ENCODE results near the gene CUTA.
A peak's percentile ranks its signal among the peaks of the same experiment; 100 is the strongest.

Gene CUTA

GRCh38 chr6:33417903-33418689 lies at the start of gene CUTA:
CUTA (minus strand) TSS chr6:33418107; CDS start chr6:33418000, 107 bp downstream.
- DNase-seq: peak; percentile 97

GRCh38 chr6:33467091-33467490 lies 49.2 kb upstream of the CUTA start:
- no peak for DNase-seq

GRCh38 chr6:33466075-33466735 lies 48.3 kb upstream of the CUTA start:
- DNase-seq: no peak

- DNase-seq: no peak
Measured at GRCh38 chr6:33459226-33459625, 41.3 kb upstream of the CUTA start.

- no peak for DNase-seq
Measured at GRCh38 chr6:33458676-33459075, 40.8 kb upstream of the CUTA start.

- DNase-seq: no peak
Measured at GRCh38 chr6:33456156-33456555, 38.2 kb upstream of the CUTA start.

GRCh38 chr6:33455051-33455450 lies 37.1 kb upstream of the CUTA start:
- no peak for DNase-seq

- peak; percentile 90 for DNase-seq
Measured at GRCh38 chr6:33454009-33454946, 36.4 kb upstream of the CUTA start, which contains the start of gene ZBTB9. ZBTB9 (plus strand) TSS chr6:33454576; CDS start chr6:33455101, 525 bp downstream.

GRCh38 chr6:33453393-33454008 lies 35.6 kb upstream of the CUTA start:
- no peak for DNase-seq

- no peak for DNase-seq
Measured at GRCh38 chr6:33452496-33452895, 34.6 kb upstream of the CUTA start.

GRCh38 chr6:33451606-33452005 lies 33.7 kb upstream of the CUTA start:
- DNase-seq: no peak

GRCh38 chr6:33450434-33450833 lies 32.5 kb upstream of the CUTA start:
- no peak for DNase-seq

- DNase-seq: no peak
Measured at GRCh38 chr6:33446356-33446755, 28.4 kb upstream of the CUTA start.

- no peak for DNase-seq
Measured at GRCh38 chr6:33445119-33445603, 27.3 kb upstream of the CUTA start.

GRCh38 chr6:33443619-33444504 lies 26.0 kb upstream of the CUTA start:
- no peak for DNase-seq

- DNase-seq: no peak
Measured at GRCh38 chr6:33443025-33443424, 25.1 kb upstream of the CUTA start.

GRCh38 chr6:33442283-33442682 lies 24.4 kb upstream of the CUTA start:
- no peak for DNase-seq

GRCh38 chr6:33441457-33441856 lies 23.6 kb upstream of the CUTA start:
- DNase-seq: no peak

GRCh38 chr6:33440649-33441309 lies 22.9 kb upstream of the CUTA start:
- no peak for DNase-seq

- DNase-seq: no peak
Measured at GRCh38 chr6:33439956-33440648, 22.2 kb upstream of the CUTA start.

All from NCI-H1092 (cell line).